CD4-positive, alpha-beta T cell treated with Interleukin-1 beta for 1 hour (primary cell): ENCODE results near the gene TMEM51.

Experiments
- DNase-seq, 2 donors: peaks; one replicate each; pipeline ENCODE4 v3.0.0-alpha.2; 2020 to 2022

TMEM51 gene

DNA sequence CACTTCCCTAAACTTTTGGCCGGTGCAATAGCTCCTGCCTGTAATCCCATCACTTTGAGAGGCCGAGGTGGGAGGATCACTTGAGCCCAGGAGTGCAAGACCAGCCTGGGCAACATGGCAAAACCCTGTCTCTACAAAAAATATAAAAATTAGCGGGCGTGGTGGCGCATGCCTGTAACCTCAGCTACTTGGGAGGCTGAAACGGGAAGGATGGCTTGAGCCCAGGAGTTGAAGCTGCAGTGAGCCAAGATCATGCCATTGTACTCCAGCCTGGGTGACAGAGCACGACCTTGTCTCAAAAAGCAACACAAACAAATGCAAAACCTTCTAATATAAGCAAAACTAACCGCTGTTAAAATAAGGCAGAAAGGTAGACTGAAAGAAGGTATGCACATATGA, 25.9 kb downstream of the TMEM51 start:
- no peak for DNase-seq

DNA sequence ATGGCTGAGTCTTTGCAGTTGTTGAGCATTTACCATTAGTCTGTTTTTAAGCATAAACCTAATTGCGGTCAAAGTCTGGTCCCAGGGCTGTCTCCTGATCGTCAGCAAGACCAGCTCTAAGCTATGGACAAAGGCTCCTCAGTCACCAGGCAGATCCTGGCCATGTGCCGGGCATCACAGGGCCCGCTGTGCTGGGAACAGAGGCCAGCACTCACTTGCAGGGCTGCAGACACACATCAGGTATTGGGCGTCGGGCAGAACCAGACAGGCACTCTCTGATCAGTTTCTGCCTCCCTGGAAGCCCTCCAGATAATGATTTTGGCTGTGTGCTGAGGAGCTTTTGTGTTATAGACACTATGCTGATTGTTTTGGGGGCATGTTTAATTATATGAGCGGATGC, 26.6 kb downstream of the TMEM51 start:
- DNase-seq, result no peak

DNA sequence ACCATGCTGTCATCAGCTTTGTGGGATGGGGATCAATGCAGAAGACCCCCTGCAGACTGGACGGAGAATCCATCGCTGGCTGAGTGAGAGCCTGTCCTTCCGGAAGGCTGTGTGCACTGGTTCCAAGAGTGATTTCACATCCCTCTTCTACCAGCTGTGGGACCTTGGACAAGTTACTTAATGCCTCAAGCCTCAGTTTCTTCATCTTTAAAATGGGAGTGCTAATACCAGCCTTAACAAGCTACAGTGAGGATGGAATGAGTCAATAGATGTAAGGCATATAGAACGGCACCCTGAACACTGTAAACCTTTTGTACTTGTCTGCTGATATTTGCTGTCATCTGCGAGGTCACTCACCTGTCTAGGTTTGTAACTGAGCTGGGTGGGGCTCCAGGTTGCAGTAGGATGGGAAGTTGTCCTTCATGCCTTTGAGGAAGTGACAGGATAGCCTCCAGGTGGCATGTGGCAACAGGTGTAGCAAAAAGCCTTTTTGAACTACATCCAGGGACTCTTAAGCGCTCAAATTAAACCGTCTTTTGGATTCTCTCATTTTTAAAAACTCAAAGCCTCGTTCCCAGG, 27.5 kb downstream of the TMEM51 start:
- no peak for DNase-seq

DNA sequence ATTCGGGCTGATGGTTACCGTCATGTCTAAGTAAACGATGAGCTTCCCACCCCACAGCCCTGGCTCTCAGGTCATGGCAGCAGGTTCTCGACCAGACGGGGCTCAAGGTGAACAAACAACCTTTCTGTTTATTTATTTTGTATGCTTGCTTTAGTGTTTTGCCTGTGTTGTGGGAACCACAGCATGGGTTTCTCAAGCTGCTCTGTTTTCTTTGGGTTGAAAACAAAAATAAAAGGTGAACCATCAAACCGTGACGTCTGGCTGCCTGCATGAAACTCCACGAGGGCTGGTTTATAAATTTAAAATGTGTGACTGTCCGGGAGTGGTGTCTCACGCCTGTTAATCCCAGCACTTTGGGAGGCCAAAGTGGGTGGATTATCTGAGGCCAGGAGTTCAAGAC, 28.0 kb downstream of the TMEM51 start:
- DNase-seq, result no peak

DNA sequence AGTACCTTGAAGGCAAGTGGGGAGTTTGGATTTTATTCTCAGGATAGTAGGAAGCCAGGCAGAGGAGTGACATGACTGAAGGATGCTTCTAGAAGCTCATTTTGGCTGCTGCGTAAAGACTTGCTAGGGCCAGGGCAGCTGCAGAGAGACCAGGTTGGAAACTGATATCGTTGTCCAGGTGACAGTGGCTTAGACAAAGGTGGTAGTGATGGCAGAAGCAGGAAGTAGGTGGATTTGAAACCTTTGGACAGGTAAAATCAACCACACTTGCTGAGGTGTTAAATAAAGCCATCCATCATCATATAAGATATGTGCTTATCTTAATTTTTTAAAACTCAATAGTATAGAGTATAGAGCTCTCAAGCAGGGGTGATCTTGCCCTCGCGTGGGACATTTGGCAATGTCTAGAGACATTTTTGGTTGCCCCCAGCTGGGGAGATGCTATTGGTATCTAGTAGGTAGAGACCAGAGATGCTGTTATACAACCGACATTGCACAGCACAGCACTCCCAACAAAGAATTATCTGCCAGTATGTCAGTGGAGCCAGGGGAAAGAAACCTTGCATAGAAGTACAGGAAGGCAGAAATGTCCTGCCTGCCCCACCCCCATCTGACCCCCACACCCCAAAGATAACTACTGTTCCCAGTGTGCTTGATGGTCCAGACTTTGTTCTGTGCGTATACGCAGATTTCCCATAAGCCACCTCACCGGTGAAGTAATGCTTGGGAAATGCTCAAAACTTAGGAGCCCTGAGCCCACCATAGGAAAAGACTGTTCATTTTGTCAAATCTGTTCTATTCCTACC, 31.1 kb downstream of the TMEM51 start:
- DNase-seq, result no peak

DNA sequence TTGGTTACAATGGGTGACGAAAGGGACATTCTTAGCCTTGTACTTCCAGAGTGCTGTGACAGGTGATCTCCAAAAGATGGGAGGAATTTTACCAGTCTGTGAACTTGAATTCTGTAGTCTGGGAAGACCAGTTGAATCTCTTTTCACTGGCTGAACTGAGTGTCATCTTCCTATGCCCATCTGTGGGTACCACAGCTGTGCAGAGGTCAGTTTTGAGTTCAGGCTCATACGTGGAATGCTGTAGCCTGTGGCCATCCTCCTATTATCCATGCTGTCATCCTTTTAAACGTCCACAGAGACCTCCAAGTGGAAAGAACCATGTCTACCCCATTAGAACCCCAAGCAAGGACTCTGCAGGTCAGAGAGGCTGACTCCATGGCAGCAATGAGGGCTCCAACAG, 32.1 kb downstream of the TMEM51 start:
- no peak for DNase-seq

DNA sequence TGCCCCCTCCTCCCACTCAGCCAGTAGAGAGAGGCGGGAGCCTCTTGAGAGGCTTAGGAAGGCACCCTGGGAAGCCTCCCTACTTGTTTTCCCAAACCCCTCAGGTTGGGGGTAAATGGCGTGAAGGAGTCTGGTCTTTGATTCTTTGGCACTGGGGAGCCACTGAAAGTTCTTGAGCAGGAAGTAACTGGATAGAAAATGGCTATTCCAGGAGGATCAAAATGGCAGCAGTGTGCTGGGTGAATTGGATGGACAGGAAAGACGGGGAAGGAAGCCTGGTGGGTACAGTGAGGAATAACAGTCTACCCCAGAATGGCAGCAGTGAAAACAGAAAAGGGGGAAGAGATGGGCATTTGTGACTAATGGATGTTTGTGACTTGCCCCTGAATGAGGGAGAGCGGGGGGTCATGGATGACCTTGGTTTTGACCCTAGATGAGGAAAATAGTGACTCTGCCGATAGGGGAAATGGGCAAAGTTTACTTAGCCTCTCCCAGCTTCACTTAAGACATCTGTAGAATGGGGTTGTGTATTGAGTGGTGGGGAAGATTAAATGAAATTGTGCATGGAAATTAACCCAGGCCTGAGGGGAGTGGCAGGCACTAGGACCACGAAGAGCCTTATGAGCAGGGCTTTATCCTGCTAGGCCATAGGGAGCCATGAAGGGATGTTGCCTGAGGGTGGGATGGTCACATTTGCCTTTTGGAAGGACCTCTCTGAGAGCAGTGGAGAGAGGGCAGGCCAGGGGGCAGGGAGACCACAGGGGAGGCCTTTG, 32.7 kb downstream of the TMEM51 start:
- DNase-seq, result no peak

DNA sequence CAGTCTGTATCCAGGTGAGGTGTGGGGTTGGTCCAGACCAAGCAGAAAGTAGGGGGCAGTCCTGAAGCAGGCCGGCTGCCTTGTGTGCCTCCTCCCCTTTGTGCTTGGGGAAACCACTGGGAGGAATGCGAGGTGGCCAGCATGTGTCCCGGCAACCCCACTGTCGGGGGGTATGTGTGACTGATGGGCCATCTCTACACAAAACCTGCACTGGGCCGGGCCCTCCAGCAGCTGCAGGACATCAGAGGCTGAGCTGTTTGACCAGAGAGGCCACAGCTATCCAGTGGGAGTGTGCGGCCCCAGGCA, 33.3 kb downstream of the TMEM51 start:
- DNase-seq, result no peak

DNA sequence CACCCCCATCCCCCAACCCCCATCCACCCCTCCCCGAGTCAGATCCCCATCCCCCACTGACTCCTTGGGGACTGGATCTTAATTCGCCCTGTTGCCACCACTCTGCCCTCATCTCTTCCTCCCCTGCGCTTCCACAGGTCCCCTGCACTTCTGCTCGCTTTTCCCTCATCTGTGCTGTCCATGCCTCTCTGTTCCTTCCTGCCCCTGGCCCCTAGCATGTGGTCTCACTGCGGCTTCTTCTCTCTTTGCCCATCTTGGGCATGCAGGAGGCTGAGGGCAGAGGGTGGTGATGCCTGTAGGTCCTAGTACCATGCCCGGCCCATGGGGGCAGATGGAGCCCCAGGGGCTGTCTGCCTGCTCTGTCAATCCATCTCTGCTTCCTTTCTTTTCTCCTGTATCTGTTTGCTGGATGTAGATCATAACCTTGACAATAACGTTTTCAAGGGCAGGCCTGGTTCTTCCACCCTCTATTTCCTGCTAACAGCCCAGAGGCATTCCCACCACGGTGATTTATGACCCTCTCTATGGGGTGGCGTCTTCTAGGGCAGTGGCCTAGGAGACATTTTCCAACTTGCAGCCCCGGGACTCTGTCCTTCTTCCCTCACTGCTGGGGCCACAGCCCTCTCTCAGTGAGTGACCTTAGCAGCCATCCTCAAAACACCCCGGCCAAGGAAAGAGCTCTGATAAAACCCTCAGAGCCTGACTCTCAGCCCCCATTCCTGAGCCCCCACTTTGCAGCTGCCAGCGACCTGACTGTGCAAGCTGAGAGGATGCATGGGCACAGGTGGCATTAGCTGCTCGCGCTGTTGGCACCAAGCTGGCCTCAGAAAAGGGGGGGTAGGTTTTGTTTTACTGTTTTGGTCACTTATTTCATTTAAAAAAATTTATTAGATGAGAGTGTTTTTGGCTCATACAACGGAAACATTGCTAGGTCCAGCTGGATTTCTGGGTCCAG, 33.9 kb downstream of the TMEM51 start:
- no peak for DNase-seq

DNA sequence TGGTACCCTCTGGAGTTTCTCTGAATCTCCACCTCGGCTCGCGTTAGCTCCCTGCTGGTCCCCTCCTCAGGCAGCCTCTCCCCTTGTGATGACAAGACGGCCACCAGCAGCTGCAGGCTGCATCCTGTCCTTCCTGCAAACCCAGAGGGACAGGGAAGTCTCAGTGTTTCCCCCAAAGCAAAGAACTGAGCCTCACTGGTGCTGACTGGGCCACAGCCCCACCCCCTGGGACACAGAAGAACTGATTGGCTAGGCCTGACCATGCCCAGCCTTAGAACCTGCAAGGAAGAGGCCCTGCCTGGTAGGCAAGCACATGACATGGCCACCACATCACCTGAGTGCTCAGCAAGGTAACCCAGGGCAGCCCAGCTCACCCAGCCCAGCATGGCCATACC, 34.6 kb downstream of the TMEM51 start:
- no peak for DNase-seq

DNA sequence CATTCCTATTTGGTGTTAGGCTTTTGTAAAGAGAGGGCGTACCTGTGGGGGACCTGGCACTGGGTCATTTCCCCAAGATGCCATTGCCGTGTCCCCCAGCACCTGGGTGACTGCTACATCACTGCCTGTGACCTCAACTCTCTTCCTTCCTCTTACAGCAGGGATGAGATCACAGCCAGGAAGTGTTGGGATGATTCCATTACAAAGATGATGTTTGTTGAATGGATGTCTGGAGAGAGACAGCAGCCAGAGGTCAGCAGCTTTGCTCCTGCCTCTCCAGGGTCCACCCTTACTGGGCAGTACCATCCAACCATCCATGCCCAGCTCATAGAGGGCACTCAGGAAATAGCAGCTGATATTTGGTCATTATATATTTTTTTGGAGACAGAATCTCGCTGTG, 35.1 kb downstream of the TMEM51 start:
- no peak for DNase-seq

DNA sequence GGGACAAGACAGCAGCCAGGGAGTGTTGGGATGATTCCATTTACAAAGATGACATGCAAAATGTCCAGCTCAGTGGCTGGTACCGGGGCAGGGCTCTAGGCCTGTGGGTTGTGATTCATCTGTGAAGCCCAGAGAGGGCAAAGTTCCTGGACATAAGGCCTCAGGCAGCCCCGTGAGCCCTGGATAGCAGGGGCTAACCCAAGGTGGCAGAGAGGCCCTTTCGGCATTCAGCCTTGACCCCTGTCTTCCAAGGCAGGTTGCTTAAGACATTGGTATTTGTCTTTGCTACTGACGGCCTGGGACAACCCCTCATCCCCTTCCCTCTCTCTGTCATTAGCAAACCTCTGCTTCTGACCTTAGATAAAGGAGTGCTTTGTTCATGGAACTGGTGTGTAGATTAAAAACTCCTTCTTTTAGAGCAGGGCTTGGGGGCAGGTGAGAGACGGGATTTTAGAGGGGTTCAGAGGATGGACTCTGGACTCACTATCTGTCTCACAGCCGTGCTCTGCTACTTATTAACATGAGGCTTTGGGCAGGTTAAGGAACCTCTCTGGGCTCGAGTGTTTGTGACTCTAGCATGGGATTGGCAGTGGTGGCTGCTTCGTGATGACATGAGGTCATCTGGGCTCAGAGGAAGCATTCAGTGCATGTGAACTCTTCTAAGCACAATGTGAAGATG, 36.3 kb downstream of the TMEM51 start:
- no peak for DNase-seq

DNA sequence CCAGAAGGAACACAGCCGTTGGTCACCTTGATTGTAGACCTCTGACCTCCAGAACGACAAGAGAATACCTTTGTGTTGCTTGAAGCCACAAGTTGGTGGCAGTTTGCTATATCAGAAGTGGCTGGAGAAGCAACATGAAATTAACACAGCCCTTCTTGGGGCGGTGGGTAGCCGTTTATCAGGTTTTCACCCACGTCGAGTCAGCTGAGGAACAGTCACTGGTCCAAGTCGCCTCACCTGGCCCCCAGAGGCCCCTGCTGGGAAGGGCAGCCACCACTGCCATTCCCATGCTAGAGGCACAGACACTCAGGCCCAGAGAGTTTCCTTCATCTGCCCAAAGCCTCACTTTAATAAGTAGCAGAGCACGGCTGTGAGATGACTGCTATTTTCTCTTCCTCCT, 37.7 kb downstream of the TMEM51 start:
- no peak for DNase-seq

DNA sequence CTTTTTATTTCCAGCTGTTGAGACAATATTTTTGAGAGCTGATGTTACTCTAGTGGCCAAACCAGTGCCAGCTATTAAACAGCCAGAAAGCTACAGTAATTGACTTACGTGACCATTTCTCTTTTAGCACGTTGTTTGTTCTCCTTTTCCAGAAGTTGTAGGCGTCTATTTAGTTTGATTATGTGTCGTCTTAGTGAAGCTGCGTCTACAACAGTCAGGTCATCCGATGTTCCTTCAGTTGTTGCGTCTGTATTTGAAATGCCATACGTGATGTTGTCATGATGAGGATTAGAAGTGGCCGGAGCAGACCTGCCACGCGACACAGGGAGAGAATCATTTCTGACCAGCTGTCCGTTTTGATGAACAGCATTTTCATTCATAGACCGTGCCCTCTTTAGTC, 38.2 kb downstream of the TMEM51 start:
- no peak for DNase-seq

DNA sequence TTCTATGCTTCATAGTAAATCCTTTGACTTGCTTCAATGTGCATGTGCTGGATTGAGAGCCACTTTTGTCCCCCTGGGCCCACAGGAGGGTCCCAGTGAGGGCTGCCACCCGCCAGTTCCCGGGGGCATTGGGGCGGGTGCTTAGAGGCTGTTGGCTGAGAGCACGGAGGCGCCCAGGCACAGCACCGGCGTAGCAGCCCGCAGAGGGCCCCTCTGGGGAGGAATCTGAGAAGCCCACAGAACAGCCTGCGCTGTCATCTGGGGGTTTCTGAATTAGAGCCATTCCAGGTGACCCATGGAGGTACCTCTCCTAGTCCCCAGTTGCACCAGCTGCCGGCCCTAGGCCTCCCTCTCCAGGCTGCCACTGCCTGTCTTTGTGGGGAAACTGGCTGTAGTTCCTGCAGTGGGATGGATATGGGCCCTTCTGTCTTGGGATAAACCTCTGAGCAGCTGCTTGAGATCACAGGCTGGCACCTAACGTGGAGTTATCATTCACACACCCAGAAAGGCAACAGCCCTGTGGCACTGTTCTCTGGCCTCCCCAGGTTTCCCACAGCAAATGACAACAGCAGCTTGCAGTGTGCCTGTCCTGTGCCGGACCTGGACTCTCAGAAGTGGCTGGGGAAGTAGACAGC, 39.5 kb downstream of the TMEM51 start:
- DNase-seq, result no peak

DNA sequence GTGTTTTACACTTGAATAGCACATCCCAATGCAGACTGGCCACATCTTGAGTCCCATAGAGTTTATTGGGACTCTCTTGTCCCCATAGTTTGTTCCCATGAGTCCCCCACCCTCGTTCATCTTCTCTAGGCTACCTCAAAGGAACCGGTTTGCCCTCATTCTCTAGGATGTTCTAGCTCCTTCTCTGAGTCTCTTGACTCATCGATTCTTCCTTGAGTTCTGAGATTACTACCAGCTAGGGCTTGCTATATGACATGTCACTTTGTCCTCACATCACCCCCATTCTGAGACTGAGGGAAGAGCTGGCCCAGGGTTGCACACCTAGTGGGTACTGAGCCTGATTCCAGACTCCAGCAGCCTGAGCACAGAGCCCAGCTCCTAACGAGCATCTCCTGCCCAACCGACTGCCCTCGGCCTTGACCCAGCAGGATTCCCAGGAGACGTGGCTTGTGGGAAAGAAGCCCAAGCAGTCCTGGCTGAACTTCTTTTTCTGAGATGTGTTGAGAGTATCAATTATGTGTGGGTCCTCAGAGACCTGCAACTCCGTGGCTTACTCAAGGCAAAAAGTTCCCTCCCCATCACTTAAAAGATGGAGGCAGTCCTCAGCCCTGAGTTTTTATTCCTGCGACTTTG, 42.0 kb downstream of the TMEM51 start:
- DNase-seq, result no peak

DNA sequence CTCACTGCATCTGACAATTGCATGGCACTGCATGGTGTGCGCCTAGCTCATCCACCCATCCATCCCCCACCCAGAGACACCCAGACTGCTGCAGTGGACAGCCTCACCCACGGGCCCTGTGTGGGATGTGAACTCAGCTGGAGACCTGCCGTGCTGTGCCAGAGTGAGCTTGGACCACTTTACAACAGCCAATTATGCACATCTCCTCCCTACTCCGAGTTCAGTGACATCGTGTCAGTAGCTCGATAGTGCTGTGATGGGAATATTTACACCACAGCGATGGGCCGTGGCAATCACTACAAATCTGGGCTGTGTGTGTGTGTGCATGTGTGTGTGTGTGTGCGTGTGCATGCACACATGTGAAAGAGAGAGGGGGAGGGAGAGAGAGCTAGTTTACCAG, 42.5 kb downstream of the TMEM51 start:
- no peak for DNase-seq

DNA sequence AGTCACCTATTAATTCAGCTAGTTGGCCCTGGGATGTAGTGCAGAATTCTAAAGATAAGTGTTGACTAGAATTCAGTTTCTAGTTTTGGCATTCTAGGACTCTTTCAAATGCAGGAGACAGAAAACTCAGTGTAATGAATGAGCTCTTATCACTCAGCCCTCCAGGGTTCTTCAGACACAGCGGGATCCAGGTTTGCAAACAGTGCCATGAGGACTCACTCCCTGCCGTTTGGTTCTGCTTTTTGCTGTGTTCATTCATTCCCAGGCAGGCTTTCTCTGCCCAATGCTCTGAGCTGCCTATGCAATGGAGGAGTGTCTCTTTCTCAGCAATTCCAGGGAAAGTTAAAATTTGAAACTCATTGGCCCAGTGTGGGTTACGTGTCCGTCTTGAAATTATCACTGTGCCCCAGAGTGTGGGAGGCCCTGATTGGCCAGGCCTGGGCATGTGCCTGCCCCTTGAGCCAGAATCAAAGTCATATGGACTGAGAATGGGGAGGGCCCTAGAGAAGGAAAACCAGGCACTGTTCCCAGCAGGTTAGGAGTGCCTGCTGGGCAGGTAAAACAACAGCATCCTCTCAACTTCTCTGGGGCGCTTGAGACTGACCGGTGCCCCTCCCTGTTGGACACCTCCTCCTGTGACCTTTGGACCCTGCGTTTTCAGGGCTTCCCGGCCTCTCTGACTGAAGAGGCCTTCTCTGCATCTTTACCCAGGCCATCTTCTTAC, 43.4 kb downstream of the TMEM51 start:
- no peak for DNase-seq

DNA sequence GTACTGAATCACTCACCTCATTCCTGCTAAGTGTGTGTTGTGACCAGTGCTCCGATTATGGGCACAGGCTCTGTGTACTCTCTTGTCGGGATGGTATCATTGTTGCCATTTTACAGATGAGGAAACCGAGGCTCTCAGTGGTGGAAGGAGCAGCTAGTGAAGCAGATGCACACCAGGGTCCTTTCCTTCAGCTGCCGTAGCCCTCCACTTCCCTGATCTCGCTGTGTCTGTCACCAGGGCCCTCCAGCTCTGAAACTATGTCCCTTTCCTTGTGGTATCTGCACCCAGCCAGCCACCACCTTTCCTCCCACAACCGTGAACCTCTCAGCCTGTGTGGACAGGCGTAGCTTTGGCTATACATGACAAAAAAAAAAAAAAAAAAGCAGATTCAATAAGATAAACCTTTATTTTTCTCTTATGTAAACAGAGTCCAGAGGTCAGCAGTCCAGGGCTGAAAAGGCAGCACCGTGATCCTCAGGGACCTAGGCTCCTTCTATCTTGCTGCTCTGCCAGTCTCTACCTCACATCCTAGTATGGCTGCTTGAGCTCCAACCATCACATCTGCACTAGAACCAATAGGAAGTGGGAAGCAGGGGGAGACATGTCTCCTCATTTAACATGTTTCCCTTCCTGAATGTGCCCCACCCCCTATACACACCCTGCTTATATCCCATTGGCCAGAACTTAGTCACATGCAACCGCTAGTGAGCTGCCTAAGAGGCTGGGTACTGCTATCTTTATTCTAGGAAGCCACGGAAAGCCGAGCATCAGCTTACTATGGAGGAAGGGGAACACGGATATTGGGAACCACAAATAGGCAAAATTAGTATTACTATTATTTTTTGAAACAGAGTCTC, 44.3 kb downstream of the TMEM51 start:
- DNase-seq, result no peak

DNA sequence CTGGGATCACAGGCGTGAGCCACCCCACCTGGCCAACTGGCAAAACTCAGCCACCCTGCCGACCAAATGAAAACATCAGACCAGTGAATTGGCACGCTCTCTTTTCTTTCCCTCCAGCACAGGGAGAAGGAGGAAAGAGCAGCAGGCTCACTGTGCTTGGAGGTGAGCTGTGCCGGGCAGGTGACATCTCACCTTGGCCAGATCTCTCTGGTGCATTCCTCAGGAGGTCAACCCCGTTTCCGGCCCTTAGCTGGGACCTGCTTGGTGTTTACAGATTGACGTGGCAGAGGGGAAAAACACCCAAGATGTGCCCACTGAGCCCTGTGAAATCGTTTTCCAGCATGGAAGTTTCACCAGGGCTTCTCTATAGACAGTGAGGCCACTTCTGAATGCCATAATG, 45.1 kb downstream of the TMEM51 start:
- DNase-seq, result no peak
